ENCODE measurements around the gene RIMS3. TPM values are rescaled to one million over a fixed set of nuclear protein-coding genes. Genes with fewer than 3 reads are reported as not detected.

The RIMS3 gene
- total RNA-seq, 3 donors from 2014 or later, result 0.42 to 0.78 (median 0.57) TPM

GRCh38 chr1:40701684-40702083 lies 36.2 kb upstream of the RIMS3 start:
- H3K27me3 Mint-ChIP-seq (ENCODE audit: low read depth), result no peaks in the 10 kb centered on the region
- H3K9me3 Mint-ChIP-seq, result no peaks in the 10 kb centered on the region
- H3K36me3 Mint-ChIP-seq (ENCODE audit: insufficient read depth), result peaks cover 3% of the 10 kb centered on the region
- no peak for ATAC-seq
- peaks cover 64% of the 10 kb centered on the region for H3K4me1 Mint-ChIP-seq (ENCODE audit: low read depth)
- H3K4me3 Mint-ChIP-seq, result no peak overlapping the region
- no peak for DNase-seq

- no peak for DNase-seq
- Mint-ChIP-seq H3K4me1 (ENCODE audit: low read depth) (peaks cover 75% of the 10 kb centered on the region), H3K36me3 (ENCODE audit: insufficient read depth) (peaks cover 4% of the 10 kb centered on the region), H3K4me3 (peak overlapping the region; percentile 19), H3K27me3 (ENCODE audit: low read depth) (no peaks in the 10 kb centered on the region), H3K9me3 (no peaks in the 10 kb centered on the region)
- peak; percentile 69 to 70 for ATAC-seq
Measured at GRCh38 chr1:40699787-40700186, 34.3 kb upstream of the RIMS3 start.

GRCh38 chr1:40697436-40697835 lies 32.0 kb upstream of the RIMS3 start:
- Mint-ChIP-seq H3K36me3 (ENCODE audit: insufficient read depth) (peaks cover 4% of the 10 kb centered on the region), H3K27me3 (ENCODE audit: low read depth) (no peaks in the 10 kb centered on the region), H3K9me3 (no peaks in the 10 kb centered on the region), H3K4me1 (ENCODE audit: low read depth) (peaks cover 81% of the 10 kb centered on the region), H3K4me3 (no peak overlapping the region)
- no peak for ATAC-seq
- DNase-seq, result no peak

- no peak overlapping the region for H3K4me3 Mint-ChIP-seq
- peaks cover 79% of the 10 kb centered on the region for H3K4me1 Mint-ChIP-seq (ENCODE audit: low read depth)
- peaks cover 4% of the 10 kb centered on the region for H3K36me3 Mint-ChIP-seq (ENCODE audit: insufficient read depth)
- no peaks in the 10 kb centered on the region for H3K9me3 Mint-ChIP-seq
- H3K27me3 Mint-ChIP-seq (ENCODE audit: low read depth), result no peaks in the 10 kb centered on the region
- no peak for DNase-seq
- no peak for ATAC-seq
Measured at GRCh38 chr1:40696294-40696693, 30.8 kb upstream of the RIMS3 start.

- no peak for DNase-seq
- H3K27me3 Mint-ChIP-seq (ENCODE audit: low read depth), result no peaks in the 10 kb centered on the region
- H3K36me3 Mint-ChIP-seq (ENCODE audit: insufficient read depth), result peaks cover 6% of the 10 kb centered on the region
- ATAC-seq, result no peak
- H3K4me1 Mint-ChIP-seq (ENCODE audit: low read depth), result peaks cover 78% of the 10 kb centered on the region
- peak overlapping the region; percentile 90 for H3K4me3 Mint-ChIP-seq
- no peaks in the 10 kb centered on the region for H3K9me3 Mint-ChIP-seq
Measured at GRCh38 chr1:40694353-40694874, 28.9 kb upstream of the RIMS3 start.

GRCh38 chr1:40693425-40693824 lies 27.9 kb upstream of the RIMS3 start:
- H3K9me3 Mint-ChIP-seq, result no peaks in the 10 kb centered on the region
- DNase-seq (no peak), ATAC-seq (no peak)
- peaks cover 68% of the 10 kb centered on the region for H3K4me1 Mint-ChIP-seq (ENCODE audit: low read depth)
- no peaks in the 10 kb centered on the region for H3K27me3 Mint-ChIP-seq (ENCODE audit: low read depth)
- H3K36me3 Mint-ChIP-seq (ENCODE audit: insufficient read depth), result peaks cover 6% of the 10 kb centered on the region
- H3K4me3 Mint-ChIP-seq, result peak overlapping the region; percentile 90

- ATAC-seq (no peak), DNase-seq (no peak)
- no peaks in the 10 kb centered on the region for H3K27me3 Mint-ChIP-seq (ENCODE audit: low read depth)
- peaks cover 63% of the 10 kb centered on the region for H3K4me1 Mint-ChIP-seq (ENCODE audit: low read depth)
- H3K4me3 Mint-ChIP-seq, result peak overlapping the region; percentile 90
- H3K36me3 Mint-ChIP-seq (ENCODE audit: insufficient read depth), result peaks cover 9% of the 10 kb centered on the region
- no peaks in the 10 kb centered on the region for H3K9me3 Mint-ChIP-seq
Measured at GRCh38 chr1:40692429-40692895, 27.0 kb upstream of the RIMS3 start.

- Mint-ChIP-seq H3K4me1 (ENCODE audit: low read depth) (peaks cover 57% of the 10 kb centered on the region), H3K36me3 (ENCODE audit: insufficient read depth) (peaks cover 10% of the 10 kb centered on the region)
Measured at GRCh38 chr1:40691538-40692428, 26.3 kb upstream of the RIMS3 start, which contains the start of gene NFYC. TSS of gene NFYC (plus strand) at chr1:40691704. CDS start at chr1:40738844, 47,140 bp downstream.

GRCh38 chr1:40690771-40691537 lies 25.5 kb upstream of the RIMS3 start:
- peaks cover 49% of the 10 kb centered on the region for H3K4me1 Mint-ChIP-seq (ENCODE audit: low read depth)
- DNase-seq (no peak), ATAC-seq (no peak)
- H3K27me3 Mint-ChIP-seq (ENCODE audit: low read depth), result no peaks in the 10 kb centered on the region
- peaks cover 11% of the 10 kb centered on the region for H3K36me3 Mint-ChIP-seq (ENCODE audit: insufficient read depth)
- peak overlapping the region; percentile 90 for H3K4me3 Mint-ChIP-seq
- H3K9me3 Mint-ChIP-seq, result peaks cover 3% of the 10 kb centered on the region

More at GRCh38 chr1:40691538-40692428, 26.3 kb upstream of the RIMS3 start, which contains the start of gene NFYC:
- DNase-seq, result peak; percentile 92
- ATAC-seq, result peak; percentile 87 to 89
- H3K9me3 Mint-ChIP-seq, result peaks cover under 1% of the 10 kb centered on the region
- no peaks in the 10 kb centered on the region for H3K27me3 Mint-ChIP-seq (ENCODE audit: low read depth)
- H3K4me3 Mint-ChIP-seq, result peak within 1 kb of the TSS; percentile 90

GRCh38 chr1:40689737-40690136 lies 24.3 kb upstream of the RIMS3 start:
- ATAC-seq (no peak), DNase-seq (no peak)
- H3K36me3 Mint-ChIP-seq (ENCODE audit: insufficient read depth), result peaks cover 15% of the 10 kb centered on the region
- peaks cover 40% of the 10 kb centered on the region for H3K4me1 Mint-ChIP-seq (ENCODE audit: low read depth)
- no peaks in the 10 kb centered on the region for H3K27me3 Mint-ChIP-seq (ENCODE audit: low read depth)
- peaks cover 3% of the 10 kb centered on the region for H3K9me3 Mint-ChIP-seq
- no peak overlapping the region for H3K4me3 Mint-ChIP-seq

- ATAC-seq, result no peak
- no peak for DNase-seq
- Mint-ChIP-seq H3K27me3 (ENCODE audit: low read depth) (no peaks in the 10 kb centered on the region), H3K4me1 (ENCODE audit: low read depth) (peaks cover 20% of the 10 kb centered on the region), H3K36me3 (ENCODE audit: insufficient read depth) (peaks cover 15% of the 10 kb centered on the region), H3K9me3 (peaks cover 3% of the 10 kb centered on the region), H3K4me3 (no peak overlapping the region)
Measured at GRCh38 chr1:40687661-40688060, 22.2 kb upstream of the RIMS3 start.

- peaks cover 15% of the 10 kb centered on the region for H3K36me3 Mint-ChIP-seq (ENCODE audit: insufficient read depth)
- peaks cover 3% of the 10 kb centered on the region for H3K9me3 Mint-ChIP-seq
- H3K4me3 Mint-ChIP-seq, result no peak overlapping the region
- H3K4me1 Mint-ChIP-seq (ENCODE audit: low read depth), result peaks cover 14% of the 10 kb centered on the region
- no peaks in the 10 kb centered on the region for H3K27me3 Mint-ChIP-seq (ENCODE audit: low read depth)
- DNase-seq (no peak), ATAC-seq (no peak)
Measured at GRCh38 chr1:40687059-40687458, 21.6 kb upstream of the RIMS3 start.

- peaks cover 3% of the 10 kb centered on the region for H3K9me3 Mint-ChIP-seq
- H3K27me3 Mint-ChIP-seq (ENCODE audit: low read depth), result no peaks in the 10 kb centered on the region
- H3K36me3 Mint-ChIP-seq (ENCODE audit: insufficient read depth), result peaks cover 13% of the 10 kb centered on the region
- ATAC-seq (no peak), DNase-seq (no peak)
- no peaks in the 10 kb centered on the region for H3K4me1 Mint-ChIP-seq (ENCODE audit: low read depth)
- no peak overlapping the region for H3K4me3 Mint-ChIP-seq
Measured at GRCh38 chr1:40684669-40685068, 19.2 kb upstream of the RIMS3 start.

Data from activated T-cell treated with anti-CD3 and anti-CD28 coated beads, Interleukin-2, amount 50 U/mL, for 4 hours (primary cell).